GM18873 (cell line): ENCODE measurements around the gene NFIA.

Source experiments
- ATAC-seq: cut with Tn5 transposase; IDR thresholded peaks from one replicate; pipeline ENCODE4 v1.9.1; 2021; ENCODE audit warnings: mild to moderate bottlenecking, moderate library complexity, moderate number of reproducible peaks; ENCODE audit not compliant: unreplicated experiment, low FRiP score

NFIA gene

GRCh38 chr1:61343734-61344420 lies 261.5 kb downstream of the NFIA start:
- ATAC-seq, result no peak

DNA sequence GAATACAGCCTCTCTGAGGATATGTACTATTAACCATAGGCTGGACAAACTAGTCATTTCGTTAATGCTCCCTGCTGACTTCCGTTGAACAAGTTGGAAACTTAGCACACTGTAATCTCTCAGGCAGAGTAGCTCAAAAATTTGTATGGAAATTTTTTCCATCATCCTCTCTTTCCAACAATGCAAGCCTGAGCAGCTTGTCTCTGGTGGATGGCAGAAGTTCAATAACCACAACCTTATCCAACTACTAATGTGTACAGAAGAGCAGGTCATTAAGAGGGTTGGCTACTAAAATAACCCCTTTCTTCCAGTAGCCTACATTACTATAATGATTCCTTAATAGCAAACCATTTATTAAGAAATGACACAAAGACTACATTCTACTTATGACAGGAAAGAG lies 262.3 kb downstream of the NFIA start:
- no peak for ATAC-seq

DNA sequence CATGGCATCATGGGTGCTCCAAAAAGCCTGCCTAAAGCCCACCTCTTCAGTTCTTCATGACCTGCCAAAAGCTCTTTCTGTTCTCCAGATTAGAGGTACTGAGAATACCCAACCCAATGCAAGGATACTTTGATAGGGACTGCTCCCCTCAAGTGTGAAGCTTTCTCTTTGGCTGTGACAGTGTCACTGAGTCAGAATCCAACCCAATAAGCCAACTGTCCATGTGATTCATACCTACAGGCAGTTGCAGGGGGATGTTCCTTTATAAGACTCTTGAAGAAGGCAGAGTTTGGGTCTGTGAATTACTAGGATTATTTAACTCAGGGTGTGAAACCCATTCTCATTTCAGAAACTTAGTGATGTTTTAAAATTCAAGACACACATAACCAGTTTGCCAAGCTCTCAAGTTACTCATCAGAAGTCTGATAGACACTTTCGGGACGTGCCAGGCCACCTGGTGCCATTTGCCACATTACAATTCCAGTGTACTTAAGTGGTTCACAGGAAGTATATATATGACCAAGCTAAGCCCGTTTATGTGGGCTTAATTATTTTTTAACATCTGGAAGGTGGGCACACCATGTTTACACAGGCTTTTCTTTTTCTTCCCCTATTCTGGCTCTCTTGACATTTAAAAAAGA lies 265.8 kb downstream of the NFIA start:
- ATAC-seq, result no peak

DNA sequence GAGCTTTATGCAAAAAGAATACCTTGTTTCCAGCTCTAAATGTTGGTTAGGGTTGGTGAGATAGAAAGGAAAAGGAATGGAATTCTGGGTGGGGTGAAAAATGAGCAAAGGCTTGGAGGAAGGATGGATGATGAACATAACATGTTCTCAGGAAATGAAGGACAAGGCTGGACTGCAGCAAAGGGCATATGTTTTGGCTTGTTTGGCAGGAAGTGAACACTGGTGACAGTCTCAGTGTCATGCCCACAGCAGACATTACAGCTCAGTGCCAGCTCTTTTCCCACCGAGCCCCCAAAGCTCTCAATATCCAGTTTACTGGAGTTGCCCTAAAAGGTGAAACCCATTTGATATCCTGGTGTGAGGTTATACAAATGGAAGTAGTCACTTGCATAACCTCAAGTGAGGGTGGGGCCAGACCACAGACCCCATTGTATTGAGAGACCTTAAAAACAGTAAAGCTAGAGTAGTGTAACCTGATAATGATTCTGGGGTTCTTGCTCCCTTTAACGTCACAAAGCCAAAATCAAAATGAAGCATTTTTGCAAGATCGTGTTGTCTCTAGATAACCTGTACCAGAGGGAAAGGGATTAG lies 270.6 kb downstream of the NFIA start:
- no peak for ATAC-seq

DNA sequence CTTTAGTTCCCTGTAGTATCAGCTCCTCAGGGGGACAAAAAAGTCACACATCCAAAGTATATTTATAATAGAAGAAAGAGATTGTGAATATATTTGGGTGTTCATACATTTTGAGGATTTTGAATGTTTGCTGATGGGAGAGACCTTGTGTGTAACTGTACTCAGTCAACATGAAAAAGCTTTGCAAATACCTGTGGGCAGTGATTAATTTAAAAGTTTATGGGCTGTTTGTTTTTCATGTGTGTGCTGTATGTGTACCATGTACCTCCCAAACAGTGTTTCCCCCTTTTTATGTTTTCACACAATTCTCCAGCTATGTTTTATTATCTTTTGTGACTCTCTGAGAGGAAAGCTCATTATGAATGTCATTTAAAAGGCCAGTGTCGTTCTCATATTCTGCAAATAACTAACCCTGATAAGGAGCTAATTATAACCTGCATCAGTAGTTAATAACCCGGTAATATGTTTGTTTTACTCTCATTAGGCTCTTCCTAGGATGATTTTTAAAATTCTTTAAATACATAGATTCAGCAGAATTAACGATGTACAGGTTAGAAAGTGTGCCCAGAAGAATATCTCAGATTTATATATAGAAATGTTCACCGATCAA lies 271.5 kb downstream of the NFIA start:
- no peak for ATAC-seq

- no peak for ATAC-seq
These were observed 273.7 kb downstream of the NFIA start for GRCh38 chr1:61356016-61356415.

GRCh38 chr1:61356995-61357394 lies 274.6 kb downstream of the NFIA start:
- ATAC-seq, result no peak

- no peak for ATAC-seq
These were observed 275.2 kb downstream of the NFIA start for GRCh38 chr1:61357539-61357938.

DNA sequence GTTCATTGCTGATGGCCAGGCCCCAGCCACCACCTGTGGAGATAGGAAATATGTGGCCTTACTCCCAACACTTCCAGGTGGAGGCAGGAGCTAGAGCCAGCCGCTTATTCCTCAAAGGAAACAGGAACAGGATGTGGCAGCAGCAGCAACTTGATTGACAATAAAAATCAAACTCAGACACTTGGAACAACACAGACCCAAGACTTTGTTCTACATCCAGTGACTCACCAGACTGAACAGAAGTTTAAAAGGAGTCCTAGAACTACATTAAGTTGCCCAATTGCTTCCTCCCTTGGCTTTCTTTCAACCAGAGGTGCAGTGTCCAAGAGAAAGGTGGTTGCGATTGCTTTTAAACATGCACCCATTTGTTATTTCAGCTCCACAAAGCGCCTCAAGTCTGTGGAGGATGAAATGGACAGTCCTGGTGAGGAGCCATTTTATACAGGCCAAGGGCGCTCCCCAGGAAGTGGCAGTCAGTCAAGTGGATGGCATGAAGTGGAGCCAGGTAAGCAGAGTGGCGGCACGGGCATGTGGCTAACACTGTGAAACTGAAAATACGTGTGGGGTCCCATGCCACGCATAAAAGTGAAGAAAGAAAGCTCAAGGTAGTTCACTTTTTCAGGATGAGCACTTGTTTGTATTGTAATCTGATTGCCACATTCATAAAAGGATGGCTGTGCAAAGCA lies 276.6 kb downstream of the NFIA start:
- ATAC-seq, result no peak

- no peak for ATAC-seq
These were observed 279.6 kb downstream of the NFIA start for GRCh38 chr1:61361931-61362330.

GRCh38 chr1:61362351-61362750 lies 280.0 kb downstream of the NFIA start:
- ATAC-seq, result no peak

GRCh38 chr1:61368366-61368765 lies 286.0 kb downstream of the NFIA start:
- ATAC-seq, result no peak

DNA sequence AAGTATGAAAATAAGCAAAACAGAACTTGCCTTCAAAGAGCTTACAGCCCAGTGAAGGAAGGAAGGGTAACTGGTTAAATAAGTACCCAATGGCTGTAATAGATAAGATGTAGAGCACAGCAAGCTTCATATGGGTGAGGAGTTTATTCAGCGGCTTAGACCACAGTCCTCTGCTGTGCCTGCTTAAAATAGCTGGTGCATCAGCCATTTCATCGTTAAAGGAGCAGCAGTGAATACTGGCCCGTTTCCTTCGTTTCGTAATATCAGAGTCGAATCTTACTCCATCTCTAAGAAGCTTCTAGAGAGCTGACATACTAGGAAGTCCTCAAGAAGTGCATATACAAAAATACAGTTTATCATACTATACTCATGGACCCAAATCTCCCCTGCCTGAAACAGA lies 286.5 kb downstream of the NFIA start:
- no peak for ATAC-seq

DNA sequence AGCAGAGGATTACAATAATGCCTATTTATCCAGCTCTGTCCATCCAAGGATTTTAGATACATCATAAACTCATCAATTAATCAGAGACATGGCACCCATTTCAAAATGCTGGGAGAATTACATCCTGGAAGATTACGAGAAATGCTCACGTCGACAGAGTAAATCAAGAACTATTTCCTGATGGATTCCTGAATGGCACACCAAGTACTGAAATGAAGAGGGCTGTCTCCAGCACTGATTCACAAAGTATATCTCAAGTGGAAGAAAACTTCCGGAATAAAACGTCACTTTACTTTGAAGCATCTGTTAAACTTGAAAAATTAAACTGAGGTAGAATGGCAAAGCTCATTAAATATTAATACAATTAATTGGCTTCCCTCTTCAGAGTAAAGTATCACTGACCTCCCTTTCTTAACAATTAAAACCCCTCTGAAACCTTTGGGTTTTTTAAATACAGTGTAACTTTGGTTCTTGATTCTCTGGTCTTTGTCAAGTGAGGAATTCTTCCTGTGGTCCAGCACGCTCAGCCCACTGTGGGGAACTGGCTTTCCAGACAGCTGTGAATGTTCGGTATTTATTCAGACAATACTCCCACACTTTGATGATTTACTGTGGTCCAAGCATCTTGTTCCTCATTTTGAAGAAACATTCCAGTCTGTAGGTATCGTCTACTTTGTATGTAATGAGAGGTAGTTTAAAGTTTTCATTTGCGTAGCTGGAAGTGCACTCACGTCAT lies 288.0 kb downstream of the NFIA start:
- ATAC-seq, result no peak

DNA sequence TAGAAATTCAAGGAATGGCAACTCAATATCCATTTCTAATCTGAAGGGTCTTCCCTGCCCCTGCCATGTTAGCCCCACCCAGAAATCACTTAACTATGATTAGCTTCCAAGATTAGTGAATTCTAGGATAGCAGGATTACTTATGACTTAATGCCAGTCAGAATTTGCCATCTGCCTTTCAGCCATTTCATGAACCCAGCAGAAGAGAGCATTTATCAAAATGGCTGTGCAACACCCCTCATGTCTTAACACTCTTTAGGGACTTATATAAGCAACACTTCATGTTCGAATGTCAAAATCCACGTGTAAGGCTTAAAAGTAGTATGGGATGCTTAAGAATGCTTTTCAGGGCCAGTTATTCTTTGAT lies 288.5 kb downstream of the NFIA start:
- no peak for ATAC-seq

- no peak for ATAC-seq
These were observed 290.6 kb downstream of the NFIA start for GRCh38 chr1:61372944-61373343.

GRCh38 chr1:61374156-61374555 lies 291.8 kb downstream of the NFIA start:
- no peak for ATAC-seq

GRCh38 chr1:61375082-61375880 lies 292.9 kb downstream of the NFIA start:
- no peak for ATAC-seq

DNA sequence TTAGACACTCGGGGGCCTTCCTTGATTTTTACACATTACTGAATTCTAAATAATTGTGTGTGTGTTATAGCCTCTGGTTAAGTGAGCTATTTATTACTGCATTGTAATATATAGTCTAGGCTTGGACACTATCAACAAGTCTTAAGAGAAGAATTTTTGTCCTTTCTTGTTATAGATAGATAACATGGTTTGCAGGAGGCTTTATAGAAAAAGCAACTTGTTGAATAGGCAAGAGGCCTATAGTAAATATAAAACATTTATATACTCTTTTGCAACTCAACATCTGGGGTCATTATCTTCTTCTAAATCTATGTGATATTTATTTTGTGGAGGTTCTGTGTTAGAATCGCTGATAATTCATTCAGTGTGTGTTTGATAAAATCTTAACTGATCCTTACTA lies 293.8 kb downstream of the NFIA start:
- no peak for ATAC-seq
